Endothelial cell of umbilical vein (primary cell): ENCODE measurements around the gene CDC37. TPM values are rescaled to one million over a fixed set of nuclear protein-coding genes. Genes with fewer than 3 reads are reported as not detected.
A peak's percentile ranks its signal among the peaks of the same experiment; 100 is the strongest.

ENCODE experiments used
- BruUV-seq: library from RNA; stranded (reverse); fragments of 400-500 nt; replicated peaks from 2 replicates; lab custom pipeline; 2021; lab: Mats Ljungman, UMichigan
- CTCF ChIA-PET: fragments of 300-600, 350-600 bp; sonication (Branson Sonifier 250); formaldehyde crosslinking; loops from one replicate; lab custom pipeline; 2021; ENCODE audit warnings: antibody characterized with exemption, inconsistent platforms; lab: Charles Lee
- POLR2A ChIA-PET: fragments of 300-600, 350-600 bp; sonication (Branson Sonifier 250); formaldehyde crosslinking; loops from one replicate; lab custom pipeline; 2021; ENCODE audit warnings: antibody characterized with exemption, inconsistent platforms; lab: Charles Lee
- DNase-seq: peaks from one replicate; pipeline ENCODE4 v3.0.0-alpha.2; 2011; ENCODE audit warnings: low read depth, low spot score
- FAIRE-seq: peaks from 2 replicates; lab custom pipeline; 2011; peaks lifted over from hg19 to GRCh38; lab: Jason Lieb, UNC
- H2AFZ ChIP-seq: 2 replicates; pipeline ENCODE4 v1.6.0; 2012; ENCODE audit warnings: low read depth, low read length, control low read depth, inconsistent platforms
- H3K27ac ChIP-seq: 2 replicates; pipeline ENCODE4 v1.5.1; 2011; ENCODE audit warnings: low read depth, mild to moderate bottlenecking, control low read depth, low read length, moderate library complexity; ENCODE audit not compliant: insufficient read depth
- H3K27me3 ChIP-seq, 2 experiments: 2 replicates each; pipeline versions ENCODE4 v1.6.0 to v1.6.1; 2011; ENCODE audit warnings: low read length in 2 of 2, mixed read lengths in 1 of 2; ENCODE audit not compliant: control insufficient read depth in 2 of 2, insufficient read depth in 2 of 2
- H3K36me3 ChIP-seq, 2 experiments: 2 replicates in 1 of 2; 3 replicates in 1 of 2; pipeline ENCODE4 v1.5.1; 2011; ENCODE audit warnings: low read length in 2 of 2, mild to moderate bottlenecking in 1 of 2, moderate library complexity in 1 of 2; ENCODE audit not compliant: control insufficient read depth in 2 of 2, insufficient read depth in 2 of 2; ENCODE audit errors: extremely low read depth in 1 of 2
- H3K4me1 ChIP-seq: 3 replicates; pipeline ENCODE4 v1.5.1; 2011; ENCODE audit warnings: mild to moderate bottlenecking, low read length; ENCODE audit not compliant: control insufficient read depth, insufficient read depth; ENCODE audit errors: extremely low read depth
- H3K4me2 ChIP-seq: 2 replicates; pipeline ENCODE4 v1.6.1; 2011; ENCODE audit warnings: low read length, control low read depth, mixed read lengths; ENCODE audit not compliant: insufficient read depth
- H3K4me3 ChIP-seq, 3 experiments: fragments of 200-600 bp in 1 of 3; sonication (generic), shearing (Covaris generic) in 1 of 3; replicated peaks in 1 of 3; 2 replicates each; pipeline ENCODE4 v1.5.1; 2011 to 2016; ENCODE audit warnings: control low read depth in 3 of 3, low read length in 3 of 3, mild to moderate bottlenecking in 2 of 3, inconsistent platforms in 1 of 3, low read depth in 1 of 3, moderate library complexity in 1 of 3; ENCODE audit not compliant: insufficient read depth in 1 of 3
- H3K79me2 ChIP-seq: 2 replicates; pipeline ENCODE4 v1.6.0; 2012; ENCODE audit warnings: low read length, inconsistent platforms; ENCODE audit not compliant: control insufficient read depth, insufficient read depth
- H3K9ac ChIP-seq: replicated peaks from 2 replicates; pipeline ENCODE3; 2011; ENCODE audit warnings: low read length, control low read depth; ENCODE audit not compliant: insufficient read depth; ENCODE audit errors: extremely low read depth
- H3K9me1 ChIP-seq: replicated peaks from 3 replicates; pipeline ENCODE4 v1.6.0; 2011; ENCODE audit warnings: mild to moderate bottlenecking, low read length; ENCODE audit not compliant: control insufficient read depth, insufficient read depth; ENCODE audit errors: extremely low read depth
- H3K9me3 ChIP-seq: replicated peaks from 2 replicates; pipeline ENCODE4 v1.5.1; 2012; ENCODE audit warnings: low read length, inconsistent platforms; ENCODE audit not compliant: control insufficient read depth, insufficient read depth
- H4K20me1 ChIP-seq: replicated peaks from 2 replicates; pipeline ENCODE3; 2011; ENCODE audit warnings: mild to moderate bottlenecking, low read length; ENCODE audit not compliant: control insufficient read depth, insufficient read depth; ENCODE audit errors: extremely low read depth
- EZH2 ChIP-seq: IDR thresholded peaks from 2 replicates; pipeline ENCODE4 v1.6.1; 2012; ENCODE audit warnings: borderline replicate concordance, low read depth, mild to moderate bottlenecking, moderate library complexity, low read length, inconsistent platforms; ENCODE audit not compliant: severe bottlenecking
- dilution Hi-C: fragments of 300-500 bp; cut with MboI; formaldehyde crosslinking; loops from one replicate; pipeline ENCODE4 v1.15.0; 2019; ENCODE audit warnings: low sequenced_read_pairs; ENCODE audit not compliant: extremely low pct_ligation_motif_present
- intact Hi-C: fragments of 100-400 bp; cut with micrococcal nuclease; formaldehyde crosslinking; loops from one replicate; pipeline ENCODE4 v1.10.0; 2022
- polyA plus RNA-seq, 4 experiments: library from polyadenylated mRNA; depleted of rRNA in 3 of 4; stranded (reverse) in 3 of 4; unstranded in 1 of 4; fragments of >200 nt; gene quantifications; 2 replicates each; pipeline versions ENCODE4 v1.2.1 to v1.2.3, GENCODE V29; 2011 to 2012; ENCODE audit warnings: missing spikeins in 1 of 4
- total RNA-seq: library from RNA; stranded (reverse); gene quantifications from 2 replicates; pipeline ENCODE4 v1.2.3, GENCODE V29; 2021
- TF ChIP-seq, protein P1 (sequence below), 2 donors: IDR thresholded peaks; 1 replicate in 1 of 2; 2 replicates in 1 of 2; pipeline ENCODE4 v1.5.1; 2011; ENCODE audit warnings: low read length in 2 of 2, mild to moderate bottlenecking in 2 of 2, moderate library complexity in 2 of 2, control low read depth in 1 of 2, inconsistent platforms in 1 of 2, low read depth in 1 of 2; ENCODE audit not compliant: insufficient read depth in 1 of 2; ENCODE audit errors: extremely low read depth in 1 of 2

The CDC37 gene
- total and polyA plus RNA-seq, 2 donors (not counting 3 experiments of a cell fraction or from before 2014, with no cell fraction given) = 300 to 372 TPM

GRCh38 chr19:10421240-10422045 lies 18.1 kb upstream of the CDC37 start:
- ChIA-PET CTCF (interaction anchor here (0.7 to 3.2 kb wide), 7 partner anchors 9 to 278 kb away, joined by 3 to 50 read pairs (median 3); partner anchors contain the start of gene CDC37), POLR2A (no interaction called here)
- H3K9ac ChIP-seq = no peak overlapping the region
- peaks cover 46 to 51% of the 10 kb centered on the region in 2 experiments for H3K27me3 ChIP-seq
- no peak overlapping the region for H2AFZ ChIP-seq
- FAIRE-seq = no peak
- no peak overlapping the region for H3K27ac ChIP-seq
- H3K9me1 ChIP-seq = no peaks in the 10 kb centered on the region
- intact Hi-C loops (no loop called here), dilution Hi-C loops (no loop called here)
- peaks cover 14% of the 10 kb centered on the region for H3K4me1 ChIP-seq
- no TSS peak for BruUV-seq
- no peaks in the 10 kb centered on the region for H3K36me3 ChIP-seq
- H3K4me3 ChIP-seq = no peak overlapping the region
- no peaks in the 10 kb centered on the region for H3K79me2 ChIP-seq
- H4K20me1 ChIP-seq = no peaks in the 10 kb centered on the region
- no peaks in the 10 kb centered on the region for H3K9me3 ChIP-seq
- DNase-seq = no peak
- H3K4me2 ChIP-seq = no peak overlapping the region
- TF ChIP-seq, protein P1, sequence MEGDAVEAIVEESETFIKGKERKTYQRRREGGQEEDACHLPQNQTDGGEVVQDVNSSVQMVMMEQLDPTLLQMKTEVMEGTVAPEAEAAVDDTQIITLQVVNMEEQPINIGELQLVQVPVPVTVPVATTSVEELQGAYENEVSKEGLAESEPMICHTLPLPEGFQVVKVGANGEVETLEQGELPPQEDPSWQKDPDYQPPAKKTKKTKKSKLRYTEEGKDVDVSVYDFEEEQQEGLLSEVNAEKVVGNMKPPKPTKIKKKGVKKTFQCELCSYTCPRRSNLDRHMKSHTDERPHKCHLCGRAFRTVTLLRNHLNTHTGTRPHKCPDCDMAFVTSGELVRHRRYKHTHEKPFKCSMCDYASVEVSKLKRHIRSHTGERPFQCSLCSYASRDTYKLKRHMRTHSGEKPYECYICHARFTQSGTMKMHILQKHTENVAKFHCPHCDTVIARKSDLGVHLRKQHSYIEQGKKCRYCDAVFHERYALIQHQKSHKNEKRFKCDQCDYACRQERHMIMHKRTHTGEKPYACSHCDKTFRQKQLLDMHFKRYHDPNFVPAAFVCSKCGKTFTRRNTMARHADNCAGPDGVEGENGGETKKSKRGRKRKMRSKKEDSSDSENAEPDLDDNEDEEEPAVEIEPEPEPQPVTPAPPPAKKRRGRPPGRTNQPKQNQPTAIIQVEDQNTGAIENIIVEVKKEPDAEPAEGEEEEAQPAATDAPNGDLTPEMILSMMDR (IDR thresholded peaks at IDR 0.05; ENCODE audit: extremely low read depth in 1 of 2, insufficient read depth in 1 of 2, low read depth in 1 of 2, low read length in 2 of 2) = peak in 1 of 2 donors; percentile 0
- TF ChIP-seq EZH2 = no peak
